CD4-positive, alpha-beta memory T cell (primary cell): ENCODE data around the gene SFR1. TPM values are rescaled to one million over a fixed set of nuclear protein-coding genes. Genes with fewer than 3 reads are reported as not detected.

Experiments used
- CTCF ChIA-PET: fragments of 350-600 bp; sonication (Branson Sonifier 250); formaldehyde crosslinking; loops from one replicate; lab custom pipeline; 2021; ENCODE audit warnings: inconsistent platforms; ENCODE audit not compliant: partially characterized antibody; lab: Charles Lee
- POLR2A ChIA-PET: fragments of 350-600 bp; sonication (Branson Sonifier 250); formaldehyde crosslinking; loops from one replicate; lab custom pipeline; 2021; ENCODE audit not compliant: partially characterized antibody; lab: Charles Lee
- DNase-seq, 5 donors: peaks; one replicate each; pipeline versions ENCODE4 v3.0.0 to v3.0.0-alpha.2; 2020 to 2022; ENCODE audit warnings: mixed read lengths in 1 of 5
- H3K27ac ChIP-seq: one replicate; pipeline ENCODE4 v1.7.0; 2013; ENCODE audit warnings: low read depth, low read length
- H3K27me3 ChIP-seq: 2 replicates; pipeline ENCODE4 v1.7.0; 2013; ENCODE audit warnings: mild to moderate bottlenecking, low read length, moderate library complexity; ENCODE audit not compliant: insufficient read depth
- H3K36me3 ChIP-seq: 2 replicates; pipeline ENCODE4 v1.7.0; 2013; ENCODE audit warnings: mild to moderate bottlenecking, low read length, moderate library complexity; ENCODE audit not compliant: insufficient read depth
- H3K4me1 ChIP-seq: 2 replicates; pipeline ENCODE4 v1.7.0; 2013; ENCODE audit warnings: mild to moderate bottlenecking, low read length, moderate library complexity; ENCODE audit not compliant: insufficient read depth
- H3K4me3 ChIP-seq, 2 donors: one replicate each; pipeline ENCODE4 v1.7.0; 2013; ENCODE audit warnings: low read length in 2 of 2, mild to moderate bottlenecking in 1 of 2
- H3K9me3 ChIP-seq, 2 donors: one replicate each; pipeline ENCODE4 v1.7.0; 2013; ENCODE audit warnings: low read length in 2 of 2, control low read depth in 1 of 2; ENCODE audit not compliant: control insufficient read depth in 1 of 2
- H3K27ac Mint-ChIP-seq, 7 donors: one replicate each; pipeline ENCODE4 v1.8.0; 2020 to 2021; ENCODE audit warnings: mixed read lengths in 7 of 7, mild to moderate bottlenecking in 6 of 7, inconsistent platforms in 3 of 7, moderate library complexity in 3 of 7
- H3K27me3 Mint-ChIP-seq, 2 donors: one replicate each; pipeline ENCODE4 v1.8.0; 2020 to 2021; ENCODE audit warnings: mixed read lengths in 2 of 2
- H3K36me3 Mint-ChIP-seq, 2 donors: one replicate each; pipeline ENCODE4 v1.8.0; 2020 to 2021; ENCODE audit warnings: mixed read lengths in 2 of 2, inconsistent platforms in 1 of 2, mild to moderate bottlenecking in 1 of 2
- H3K4me1 Mint-ChIP-seq, 4 donors: one replicate each; pipeline ENCODE4 v1.8.0; 2020 to 2021; ENCODE audit warnings: mixed read lengths in 4 of 4, mild to moderate bottlenecking in 1 of 4
- H3K4me3 Mint-ChIP-seq, 8 donors: one replicate each; pipeline ENCODE4 v1.8.0; 2020 to 2021; ENCODE audit warnings: mixed read lengths in 8 of 8, mild to moderate bottlenecking in 7 of 8, moderate library complexity in 6 of 8, inconsistent platforms in 3 of 8
- H3K9me3 Mint-ChIP-seq, 8 donors: one replicate each; pipeline ENCODE4 v1.8.0; 2020 to 2021; ENCODE audit warnings: mixed read lengths in 8 of 8, mild to moderate bottlenecking in 5 of 8, inconsistent platforms in 3 of 8, moderate library complexity in 1 of 8
- intact Hi-C: fragments of 100-400 bp; cut with micrococcal nuclease; formaldehyde crosslinking; loops from one replicate; pipeline ENCODE4 v1.15.1; 2023
- polyA plus RNA-seq, 2 donors: library from polyadenylated mRNA; unstranded; fragments of 300-500 nt; fragmentation: Illumina TruSeq; gene quantifications; one replicate each; pipeline ENCODE4 v1.2.3, GENCODE V29; 2021
- total RNA-seq, 2 experiments: library from RNA; stranded (reverse); gene quantifications; one replicate each; pipeline ENCODE4 v1.2.3, GENCODE V29; 2021

SFR1 gene
- total and polyA plus RNA-seq, 4 experiments from 2014 or later = 10.0 to 15.8 (median 12.3) TPM

- no peak overlapping the region for H3K4me3 ChIP-seq
- no peaks in the 10 kb centered on the region for H3K27me3 ChIP-seq
- Mint-ChIP-seq H3K36me3 (no peaks in the 10 kb centered on the region), H3K27me3 (no peaks in the 10 kb centered on the region), H3K9me3 (no peaks in the 10 kb centered on the region), H3K4me3 (no peak overlapping the region), H3K27ac (peak overlapping the region in 1 of 7 donors; percentile 40), H3K4me1 (no peaks in the 10 kb centered on the region)
- DNase-seq = peak in 4 of 5 donors; percentile 9 to 16 (median 12)
- intact Hi-C loops = loop anchor here (1.0 to 10.0 kb wide), 2 partner anchors 192 to 366 kb away; no protein-coding TSS in a partner anchor
- no peaks in the 10 kb centered on the region for H3K4me1 ChIP-seq
- ChIA-PET POLR2A (interaction anchor here (1.0 kb wide), 1 partner anchor 192 kb away, joined by 3 read pairs; no protein-coding TSS in a partner anchor), CTCF (interaction anchor here (1.0 to 5.1 kb wide), 6 partner anchors 9 to 368 kb away, joined by 3 to 33 read pairs (median 6); no protein-coding TSS in a partner anchor)
- H3K27ac ChIP-seq = no peak overlapping the region
- no peaks in the 10 kb centered on the region for H3K36me3 ChIP-seq
- no peaks in the 10 kb centered on the region for H3K9me3 ChIP-seq
These were observed 41.2 kb upstream of the SFR1 start for GRCh38 chr10:104080762-104081161.

- Histone ChIP-seq H3K4me1 (no peaks in the 10 kb centered on the region), H3K27ac (no peak overlapping the region), H3K9me3 (no peaks in the 10 kb centered on the region), H3K36me3 (no peaks in the 10 kb centered on the region), H3K27me3 (no peaks in the 10 kb centered on the region), H3K4me3 (no peak overlapping the region)
- ChIA-PET CTCF (interaction anchor here (0.6 to 5.1 kb wide), 5 partner anchors 9 to 195 kb away, joined by 3 to 33 read pairs (median 3); no protein-coding TSS in a partner anchor), POLR2A (interaction anchor here (1.5 kb wide), 1 partner anchor 40 kb away, joined by 4 read pairs; the partner anchor contains the start of gene SFR1)
- H3K27me3 Mint-ChIP-seq = no peaks in the 10 kb centered on the region
- DNase-seq = no peak
- intact Hi-C loops = loop anchor here (10.0 kb wide), 1 partner anchor 367 kb away; no protein-coding TSS in a partner anchor
- H3K36me3 Mint-ChIP-seq = no peaks in the 10 kb centered on the region
- H3K4me3 Mint-ChIP-seq = no peak overlapping the region
- no peak overlapping the region for H3K27ac Mint-ChIP-seq
- no peaks in the 10 kb centered on the region for H3K9me3 Mint-ChIP-seq
- H3K4me1 Mint-ChIP-seq = no peaks in the 10 kb centered on the region
These were observed 40.0 kb upstream of the SFR1 start for GRCh38 chr10:104081998-104082397.

GRCh38 chr10:104084482-104085142 is 37.4 kb upstream of the SFR1 start:
- no peak overlapping the region for H3K4me3 ChIP-seq
- H3K36me3 ChIP-seq = no peaks in the 10 kb centered on the region
- no peaks in the 10 kb centered on the region for H3K27me3 ChIP-seq
- Mint-ChIP-seq H3K27ac (no peak overlapping the region), H3K4me1 (no peaks in the 10 kb centered on the region), H3K4me3 (no peak overlapping the region), H3K36me3 (no peaks in the 10 kb centered on the region), H3K27me3 (peaks cover 0 to 2% of the 10 kb centered on the region in 2 donors), H3K9me3 (no peaks in the 10 kb centered on the region)
- no peaks in the 10 kb centered on the region for H3K4me1 ChIP-seq
- DNase-seq = no peak
- CTCF ChIA-PET = interaction anchor here (1.2 to 5.1 kb wide), 2 partner anchors 63 to 198 kb away, joined by 3 to 33 read pairs; no protein-coding TSS in a partner anchor
- POLR2A ChIA-PET = no interaction called here
- no peak overlapping the region for H3K27ac ChIP-seq
- no peaks in the 10 kb centered on the region for H3K9me3 ChIP-seq
- intact Hi-C loops = loop anchor here (10.0 kb wide), 1 partner anchor 370 kb away; no protein-coding TSS in a partner anchor

- no peak for DNase-seq
- H3K4me3 Mint-ChIP-seq = no peak within 1 kb of the TSS
- ChIA-PET CTCF (no interaction called here), POLR2A (no interaction called here)
- no peaks in the 10 kb centered on the region for H3K36me3 Mint-ChIP-seq
- intact Hi-C loops = loop anchor here (10.0 kb wide), 1 partner anchor 371 kb away; no protein-coding TSS in a partner anchor
- H3K4me1 ChIP-seq = no peaks in the 10 kb centered on the region
- H3K4me3 ChIP-seq = no peak within 1 kb of the TSS
- H3K27me3 ChIP-seq = no peaks in the 10 kb centered on the region
- H3K9me3 Mint-ChIP-seq = no peaks in the 10 kb centered on the region
- no peaks in the 10 kb centered on the region for H3K9me3 ChIP-seq
- H3K36me3 ChIP-seq = no peaks in the 10 kb centered on the region
- no peaks in the 10 kb centered on the region for H3K4me1 Mint-ChIP-seq
- H3K27ac ChIP-seq = no peak within 1 kb of the TSS
- H3K27me3 Mint-ChIP-seq = peaks cover 0 to 2% of the 10 kb centered on the region in 2 donors
- no peak within 1 kb of the TSS for H3K27ac Mint-ChIP-seq
These were observed 36.1 kb upstream of the SFR1 start, which contains the start of gene COL17A1 for GRCh38 chr10:104085801-104086400. COL17A1 (minus strand) TSS chr10:104085880; CDS start chr10:104080673, 5,207 bp downstream.

GRCh38 chr10:104088239-104088638 is 33.7 kb upstream of the SFR1 start:
- no peaks in the 10 kb centered on the region for H3K9me3 Mint-ChIP-seq
- peaks cover 0 to 2% of the 10 kb centered on the region in 2 donors for H3K27me3 Mint-ChIP-seq
- CTCF ChIA-PET = no interaction called here
- H3K4me1 ChIP-seq = no peaks in the 10 kb centered on the region
- H3K27me3 ChIP-seq = no peaks in the 10 kb centered on the region
- no peaks in the 10 kb centered on the region for H3K9me3 ChIP-seq
- POLR2A ChIA-PET = no interaction called here
- no peak overlapping the region for H3K27ac Mint-ChIP-seq
- H3K27ac ChIP-seq = no peak overlapping the region
- no peak overlapping the region for H3K4me3 ChIP-seq
- no peaks in the 10 kb centered on the region for H3K4me1 Mint-ChIP-seq
- intact Hi-C loops = loop anchor here (10.0 kb wide), 1 partner anchor 373 kb away; no protein-coding TSS in a partner anchor
- H3K36me3 ChIP-seq = no peaks in the 10 kb centered on the region
- no peak overlapping the region for H3K4me3 Mint-ChIP-seq
- H3K36me3 Mint-ChIP-seq = no peaks in the 10 kb centered on the region
- no peak for DNase-seq

- DNase-seq = no peak
- POLR2A ChIA-PET = no interaction called here
- intact Hi-C loops = loop anchor here (10.0 kb wide), 1 partner anchor 375 kb away; no protein-coding TSS in a partner anchor
- Mint-ChIP-seq H3K27me3 (peaks cover 0 to 2% of the 10 kb centered on the region in 2 donors), H3K4me1 (no peaks in the 10 kb centered on the region), H3K9me3 (peaks cover 0 to under 1% (median 0%) of the 10 kb centered on the region in 8 donors), H3K4me3 (no peak overlapping the region), H3K36me3 (no peaks in the 10 kb centered on the region), H3K27ac (no peak overlapping the region)
- no peak overlapping the region for H3K4me3 ChIP-seq
- no peaks in the 10 kb centered on the region for H3K27me3 ChIP-seq
- H3K9me3 ChIP-seq = no peaks in the 10 kb centered on the region
- no peaks in the 10 kb centered on the region for H3K36me3 ChIP-seq
- no peak overlapping the region for H3K27ac ChIP-seq
- CTCF ChIA-PET = interaction anchor here (0.6 kb wide), 1 partner anchor 23 kb away, joined by 3 read pairs; no protein-coding TSS in a partner anchor
- no peaks in the 10 kb centered on the region for H3K4me1 ChIP-seq
These were observed 32.4 kb upstream of the SFR1 start for GRCh38 chr10:104089621-104090020.

GRCh38 chr10:104090611-104091010 is 31.4 kb upstream of the SFR1 start:
- H3K36me3 Mint-ChIP-seq = no peaks in the 10 kb centered on the region
- peaks cover 0 to 2% of the 10 kb centered on the region in 2 donors for H3K27me3 Mint-ChIP-seq
- intact Hi-C loops = no loop called here
- Histone ChIP-seq H3K4me3 (no peak overlapping the region), H3K36me3 (no peaks in the 10 kb centered on the region), H3K27me3 (no peaks in the 10 kb centered on the region), H3K9me3 (no peaks in the 10 kb centered on the region), H3K4me1 (no peaks in the 10 kb centered on the region), H3K27ac (no peak overlapping the region)
- H3K4me1 Mint-ChIP-seq = no peaks in the 10 kb centered on the region
- CTCF ChIA-PET = no interaction called here
- DNase-seq = no peak
- H3K9me3 Mint-ChIP-seq = peaks cover 0 to 3% (median 0%) of the 10 kb centered on the region in 8 donors
- no peak overlapping the region for H3K27ac Mint-ChIP-seq
- POLR2A ChIA-PET = no interaction called here
- H3K4me3 Mint-ChIP-seq = no peak overlapping the region
